SK-N-SH treated with all-trans-retinoic acid at 6 μM for 48 hours (cell line): ENCODE results near the gene CMTR1.

Source experiments
- ATAC-seq: fragments of 200-7000 bp; cut with Tn5 transposase; 3 replicates; pipeline ENCODE4 v1.9.1; 2020; ENCODE audit warnings: mild to moderate bottlenecking, moderate library complexity
- ARNTL ChIP-seq: fragments of 450-650 bp; formaldehyde crosslinking; IDR thresholded peaks from 2 replicates; pipeline ENCODE4 v1.5.0; 2020; ENCODE audit warnings: low read depth, mild to moderate bottlenecking, moderate library complexity, borderline replicate concordance
- BACH2 ChIP-seq: fragments of 250-450 bp; sonication (Bioruptor Pico); IDR thresholded peaks from 2 replicates; pipeline ENCODE4 v1.9.0; 2021; ENCODE audit warnings: mild to moderate bottlenecking, borderline replicate concordance
- CSDC2 ChIP-seq: fragments of 250-450 bp; sonication (Bioruptor Pico); IDR thresholded peaks from 2 replicates; pipeline ENCODE4 v1.5.0; 2020; ENCODE audit warnings: mild to moderate bottlenecking, moderate library complexity
- CSRNP3 ChIP-seq: fragments of 250-450 bp; sonication (Bioruptor Pico); IDR thresholded peaks from 2 replicates; pipeline ENCODE4 v1.5.1; 2021; ENCODE audit warnings: mild to moderate bottlenecking, moderate library complexity
- GLIS3 ChIP-seq: fragments of 250-450 bp; sonication (Bioruptor Pico); IDR thresholded peaks from 2 replicates; pipeline ENCODE4 v1.5.0; 2020; ENCODE audit warnings: mild to moderate bottlenecking, moderate library complexity
- ISL1 ChIP-seq: fragments of 250-450 bp; sonication (Bioruptor Pico); IDR thresholded peaks from 2 replicates; pipeline ENCODE4 v2.1.2; 2022; ENCODE audit warnings: mild to moderate bottlenecking, moderate library complexity
- OSR1 ChIP-seq: fragments of 250-450 bp; sonication (Bioruptor Pico); IDR thresholded peaks from 2 replicates; pipeline ENCODE4 v1.8.0; 2022; ENCODE audit warnings: moderate library complexity, mild to moderate bottlenecking, inconsistent platforms
- PATZ1 ChIP-seq: fragments of 250-450 bp; sonication (Bioruptor Pico); IDR thresholded peaks from 2 replicates; pipeline ENCODE4 v1.8.0; 2020; ENCODE audit warnings: mild to moderate bottlenecking, moderate library complexity, borderline replicate concordance
- SNAI2 ChIP-seq: fragments of 250-450 bp; sonication (Bioruptor Pico); IDR thresholded peaks from 2 replicates; pipeline ENCODE4 v1.5.0; 2020; ENCODE audit warnings: mild to moderate bottlenecking, moderate library complexity
- TSHZ2 ChIP-seq: fragments of 250-450 bp; sonication (Bioruptor Pico); IDR thresholded peaks from 2 replicates; pipeline ENCODE4 v1.5.0; 2020; ENCODE audit warnings: mild to moderate bottlenecking, moderate library complexity
- ZC3H10 ChIP-seq: fragments of 250-450 bp; sonication (Bioruptor Pico); IDR thresholded peaks from 2 replicates; pipeline ENCODE4 v1.5.1; 2021; ENCODE audit warnings: mild to moderate bottlenecking, moderate library complexity
- ZFP3 ChIP-seq: fragments of 250-450 bp; sonication (Bioruptor Pico); IDR thresholded peaks from 2 replicates; pipeline ENCODE4 v1.5.0; 2020; ENCODE audit warnings: mild to moderate bottlenecking, moderate library complexity
- ZFP30 ChIP-seq: fragments of 450-650 bp; formaldehyde crosslinking; IDR thresholded peaks from 2 replicates; pipeline ENCODE4 v1.5.0; 2022; ENCODE audit warnings: mild to moderate bottlenecking, moderate library complexity
- TF ChIP-seq, protein P1 (sequence below): fragments of 250-450 bp; sonication (Bioruptor Pico); IDR thresholded peaks from 2 replicates; pipeline ENCODE4 v1.8.0; 2021; ENCODE audit warnings: low read depth, mild to moderate bottlenecking, moderate library complexity, borderline replicate concordance
- TF ChIP-seq, protein P2 (sequence below): fragments of 250-450 bp; sonication (Bioruptor Pico); IDR thresholded peaks from 2 replicates; pipeline ENCODE4 v1.5.1; 2020; ENCODE audit warnings: low read depth, mild to moderate bottlenecking, moderate library complexity

Gene CMTR1

DNA sequence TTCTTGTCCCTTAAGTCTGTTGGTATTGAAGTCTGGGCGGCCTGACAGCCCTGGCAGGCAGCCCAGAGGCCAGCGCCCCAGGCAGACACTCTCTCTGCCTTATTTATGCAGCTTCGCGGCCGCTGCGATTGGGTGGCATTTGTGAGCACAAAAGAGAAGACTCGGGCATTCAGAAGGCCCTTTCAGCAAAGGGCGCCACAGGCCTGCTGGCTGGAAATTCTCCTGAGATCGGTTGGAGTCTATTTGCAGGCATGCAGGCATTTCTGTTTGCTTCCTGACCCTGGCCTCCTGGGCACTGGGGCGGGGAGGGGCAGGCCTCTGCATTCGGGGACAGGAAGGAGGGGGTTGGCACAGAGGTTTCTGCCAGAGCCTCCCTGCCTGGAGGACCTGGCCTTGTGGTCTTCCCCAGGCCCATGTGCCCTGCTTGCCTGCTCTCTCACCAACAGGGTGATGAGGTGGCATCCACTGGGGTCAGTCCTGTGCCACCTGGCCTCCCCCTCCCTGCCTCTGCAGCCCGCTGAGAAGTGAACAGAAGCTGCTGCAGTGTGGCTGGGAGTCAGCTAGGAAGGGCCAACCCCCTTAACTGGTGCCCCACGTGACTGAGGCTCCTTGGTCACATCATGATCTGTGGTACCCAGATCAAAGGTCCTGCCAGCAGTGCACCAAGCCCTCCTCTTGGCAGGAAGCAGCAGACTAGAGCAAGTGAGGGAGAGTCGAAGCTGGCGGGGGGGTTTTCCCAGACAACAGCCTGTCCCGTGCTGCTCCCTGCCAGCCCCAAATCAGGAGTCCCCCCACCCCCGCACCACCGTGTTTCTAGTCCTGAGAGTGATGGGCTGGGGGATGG, 83.3 kb downstream of the CMTR1 start:
- TF ChIP-seq ZFP3 (0 out of 2 replicates have a peak, but pooled peaks have one; percentile 23), ZFP30 (CRISPR knock-in tag) (no peak)
- TF ChIP-seq, protein P1, sequence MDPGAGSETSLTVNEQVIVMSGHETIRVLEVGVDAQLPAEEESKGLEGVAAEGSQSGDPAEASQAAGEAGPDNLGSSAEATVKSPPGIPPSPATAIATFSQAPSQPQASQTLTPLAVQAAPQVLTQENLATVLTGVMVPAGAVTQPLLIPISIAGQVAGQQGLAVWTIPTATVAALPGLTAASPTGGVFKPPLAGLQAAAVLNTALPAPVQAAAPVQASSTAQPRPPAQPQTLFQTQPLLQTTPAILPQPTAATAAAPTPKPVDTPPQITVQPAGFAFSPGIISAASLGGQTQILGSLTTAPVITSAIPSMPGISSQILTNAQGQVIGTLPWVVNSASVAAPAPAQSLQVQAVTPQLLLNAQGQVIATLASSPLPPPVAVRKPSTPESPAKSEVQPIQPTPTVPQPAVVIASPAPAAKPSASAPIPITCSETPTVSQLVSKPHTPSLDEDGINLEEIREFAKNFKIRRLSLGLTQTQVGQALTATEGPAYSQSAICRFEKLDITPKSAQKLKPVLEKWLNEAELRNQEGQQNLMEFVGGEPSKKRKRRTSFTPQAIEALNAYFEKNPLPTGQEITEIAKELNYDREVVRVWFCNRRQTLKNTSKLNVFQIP (CRISPR knock-in tag) = no peak
- peak; percentile 62 for ATAC-seq

DNA sequence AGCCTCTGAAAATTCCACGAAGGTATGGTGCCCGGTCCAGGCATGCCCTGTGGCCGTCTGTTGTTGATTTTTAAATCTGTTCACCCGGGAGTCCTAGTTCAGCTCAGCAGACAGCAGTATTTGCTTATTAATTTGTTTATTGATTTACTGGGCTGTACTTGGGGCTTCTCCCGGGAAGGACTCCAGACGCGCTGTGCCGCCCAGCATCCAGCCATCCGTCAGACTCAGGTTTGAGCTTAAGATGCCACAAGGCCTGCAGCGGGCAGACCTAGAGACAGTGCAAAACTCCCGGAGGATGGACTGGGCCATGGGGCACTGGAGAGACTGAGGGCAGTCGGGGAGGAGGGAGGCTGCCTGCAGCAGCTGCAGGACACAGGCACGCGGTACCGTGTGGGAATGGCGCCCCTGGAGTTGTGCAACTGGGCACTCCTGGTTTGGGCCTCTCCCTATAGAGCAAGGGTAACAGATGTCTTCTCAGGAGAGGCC, 83.9 kb downstream of the CMTR1 start:
- no peak for ATAC-seq

More for the DNA sequence above, 83.9 kb downstream of the CMTR1 start:
- no peak for TF ChIP-seq SNAI2 (CRISPR knock-in tag)
- no peak for TF ChIP-seq ISL1 (CRISPR knock-in tag)
- no peak for TF ChIP-seq ZC3H10
- TF ChIP-seq ARNTL = no peak
- no peak for TF ChIP-seq PATZ1 (CRISPR knock-in tag)
- no peak for TF ChIP-seq TSHZ2 (CRISPR knock-in tag)
- no peak for TF ChIP-seq GLIS3 (CRISPR knock-in tag)
- no peak for TF ChIP-seq BACH2 (CRISPR knock-in tag)
- no peak for TF ChIP-seq CSRNP3 (CRISPR knock-in tag)
- TF ChIP-seq, protein P2, sequence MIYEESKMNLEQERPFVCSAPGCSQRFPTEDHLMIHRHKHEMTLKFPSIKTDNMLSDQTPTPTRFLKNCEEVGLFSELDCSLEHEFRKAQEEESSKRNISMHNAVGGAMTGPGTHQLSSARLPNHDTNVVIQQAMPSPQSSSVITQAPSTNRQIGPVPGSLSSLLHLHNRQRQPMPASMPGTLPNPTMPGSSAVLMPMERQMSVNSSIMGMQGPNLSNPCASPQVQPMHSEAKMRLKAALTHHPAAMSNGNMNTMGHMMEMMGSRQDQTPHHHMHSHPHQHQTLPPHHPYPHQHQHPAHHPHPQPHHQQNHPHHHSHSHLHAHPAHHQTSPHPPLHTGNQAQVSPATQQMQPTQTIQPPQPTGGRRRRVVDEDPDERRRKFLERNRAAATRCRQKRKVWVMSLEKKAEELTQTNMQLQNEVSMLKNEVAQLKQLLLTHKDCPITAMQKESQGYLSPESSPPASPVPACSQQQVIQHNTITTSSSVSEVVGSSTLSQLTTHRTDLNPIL (CRISPR knock-in tag) = no peak
- no peak for TF ChIP-seq ZFP30 (CRISPR knock-in tag)
- TF ChIP-seq OSR1 (CRISPR knock-in tag) = no peak
- no peak for TF ChIP-seq ZFP3
- TF ChIP-seq CSDC2 = no peak
- TF ChIP-seq, protein P1 (CRISPR knock-in tag) = no peak
